Lower leg skin (tissue), 3 donors: ENCODE measurements around the gene MMP2.

Experiments used
- POLR2A ChIP-seq, 2 donors: fragments of 450-650 bp; IDR thresholded peaks; one replicate each; pipeline ENCODE4 v1.6.1; 2016 to 2017; ENCODE audit warnings: antibody characterized with exemption in 2 of 2, mild to moderate bottlenecking in 1 of 2, moderate library complexity in 1 of 2
- TF ChIP-seq, protein P1 (sequence below), 3 donors: fragments of 450-650 bp; IDR thresholded peaks; one replicate each; pipeline ENCODE4 v1.5.1; 2016; ENCODE audit warnings: antibody characterized with exemption in 3 of 3, mild to moderate bottlenecking in 3 of 3, moderate library complexity in 2 of 3

DNA sequence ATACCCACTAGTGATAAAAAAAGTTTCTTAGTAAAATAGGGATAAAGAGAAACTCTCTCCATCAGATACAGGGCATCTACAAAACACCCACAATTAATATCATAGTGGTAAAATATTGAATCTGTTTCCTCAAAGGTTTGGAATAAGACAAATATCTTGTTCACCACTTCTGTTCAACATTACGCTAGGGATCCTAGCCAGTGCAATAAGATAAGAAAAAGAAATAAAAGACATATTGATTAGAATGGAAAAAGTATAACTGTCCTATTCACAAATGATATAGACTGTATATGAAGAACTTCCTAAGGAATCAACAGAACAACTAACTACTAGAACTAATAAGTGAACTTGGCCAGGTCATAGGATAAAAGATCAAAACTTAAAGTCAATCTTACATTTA lies 42.8 kb downstream of the MMP2 start:
- TF ChIP-seq POLR2A (IDR thresholded peaks at IDR 0.05), result no peak
- TF ChIP-seq, protein P1, sequence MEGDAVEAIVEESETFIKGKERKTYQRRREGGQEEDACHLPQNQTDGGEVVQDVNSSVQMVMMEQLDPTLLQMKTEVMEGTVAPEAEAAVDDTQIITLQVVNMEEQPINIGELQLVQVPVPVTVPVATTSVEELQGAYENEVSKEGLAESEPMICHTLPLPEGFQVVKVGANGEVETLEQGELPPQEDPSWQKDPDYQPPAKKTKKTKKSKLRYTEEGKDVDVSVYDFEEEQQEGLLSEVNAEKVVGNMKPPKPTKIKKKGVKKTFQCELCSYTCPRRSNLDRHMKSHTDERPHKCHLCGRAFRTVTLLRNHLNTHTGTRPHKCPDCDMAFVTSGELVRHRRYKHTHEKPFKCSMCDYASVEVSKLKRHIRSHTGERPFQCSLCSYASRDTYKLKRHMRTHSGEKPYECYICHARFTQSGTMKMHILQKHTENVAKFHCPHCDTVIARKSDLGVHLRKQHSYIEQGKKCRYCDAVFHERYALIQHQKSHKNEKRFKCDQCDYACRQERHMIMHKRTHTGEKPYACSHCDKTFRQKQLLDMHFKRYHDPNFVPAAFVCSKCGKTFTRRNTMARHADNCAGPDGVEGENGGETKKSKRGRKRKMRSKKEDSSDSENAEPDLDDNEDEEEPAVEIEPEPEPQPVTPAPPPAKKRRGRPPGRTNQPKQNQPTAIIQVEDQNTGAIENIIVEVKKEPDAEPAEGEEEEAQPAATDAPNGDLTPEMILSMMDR (IDR thresholded peaks at IDR 0.05), result no peak
